Measurements from ENCODE around the gene KANSL1L. TPM values are rescaled to one million over a fixed set of nuclear protein-coding genes. Genes with fewer than 3 reads are reported as not detected.

The KANSL1L gene
- total RNA-seq, 2 donors from 2014 or later, result 36.1 to 40.3 TPM

GRCh38 chr2:210197720-210198119 lies 26.5 kb upstream of the KANSL1L start:
- Histone ChIP-seq H3K4me1 (replicated peaks) (no peaks in the 10 kb centered on the region), H3K4me3 (no peak overlapping the region), H3K27ac (no peak overlapping the region), H3K27me3 (replicated peaks; ENCODE audit: insufficient read depth) (no peaks in the 10 kb centered on the region), H3K9me3 (no peaks in the 10 kb centered on the region), H3K36me3 (no peaks in the 10 kb centered on the region)
- TF ChIP-seq CTCF (IDR thresholded peaks at IDR 0.05) (no peak), POLR2A (IDR thresholded peaks at IDR 0.05) (no peak), POLR2AphosphoS5 (IDR thresholded peaks at IDR 0.05) (no peak)
- intact Hi-C loops (cut with DNase I), result loop anchor here (5.0 kb wide), 1 partner anchor 125 kb away; no protein-coding TSS in a partner anchor
- WGBS, result 70% methylated on average over 2 of the region's 2 CpGs
- no peak for DNase-seq (ENCODE audit: low spot score)

- no peak for DNase-seq (ENCODE audit: low spot score)
- Histone ChIP-seq H3K27me3 (replicated peaks; ENCODE audit: insufficient read depth) (no peaks in the 10 kb centered on the region), H3K27ac (no peak overlapping the region), H3K9me3 (no peaks in the 10 kb centered on the region), H3K36me3 (no peaks in the 10 kb centered on the region), H3K4me3 (no peak overlapping the region), H3K4me1 (replicated peaks) (no peaks in the 10 kb centered on the region)
- no peak for TF ChIP-seq POLR2A (IDR thresholded peaks at IDR 0.05)
- no peak for TF ChIP-seq POLR2AphosphoS5 (IDR thresholded peaks at IDR 0.05)
- TF ChIP-seq CTCF (IDR thresholded peaks at IDR 0.05), result peak in 3 of 4 experiments; percentile 54 to 81 (median 80)
- 46% methylated on average over 8 of the region's 8 CpGs for WGBS
- intact Hi-C loops (cut with DNase I), result loop anchor here (2.0 to 5.0 kb wide), 2 partner anchors 123 to 218 kb away; no protein-coding TSS in a partner anchor
These were observed 24.1 kb upstream of the KANSL1L start for GRCh38 chr2:210195101-210195852.

- no peak for DNase-seq (ENCODE audit: low spot score)
- Histone ChIP-seq H3K27ac (no peak overlapping the region), H3K36me3 (no peaks in the 10 kb centered on the region), H3K9me3 (no peaks in the 10 kb centered on the region), H3K27me3 (replicated peaks; ENCODE audit: insufficient read depth) (no peaks in the 10 kb centered on the region), H3K4me3 (no peak overlapping the region), H3K4me1 (replicated peaks) (peaks cover 4% of the 10 kb centered on the region)
- intact Hi-C loops (cut with DNase I), result no loop called here
- WGBS, result 80% methylated on average over 4 of the region's 4 CpGs
- TF ChIP-seq POLR2A (IDR thresholded peaks at IDR 0.05) (no peak), POLR2AphosphoS5 (IDR thresholded peaks at IDR 0.05) (no peak), CTCF (IDR thresholded peaks at IDR 0.05) (no peak)
These were observed 19.1 kb upstream of the KANSL1L start for GRCh38 chr2:210190345-210190744.

GRCh38 chr2:210189452-210190138 lies 18.4 kb upstream of the KANSL1L start:
- no peaks in the 10 kb centered on the region for H3K36me3 ChIP-seq
- 39% methylated on average over 1 of the region's 1 CpG for WGBS
- H3K27ac ChIP-seq, result no peak overlapping the region
- H3K4me1 ChIP-seq (replicated peaks), result peaks cover 4% of the 10 kb centered on the region
- TF ChIP-seq POLR2AphosphoS5 (IDR thresholded peaks at IDR 0.05) (no peak), POLR2A (IDR thresholded peaks at IDR 0.05) (no peak)
- no peak overlapping the region for H3K4me3 ChIP-seq
- H3K27me3 ChIP-seq (replicated peaks; ENCODE audit: insufficient read depth), result no peaks in the 10 kb centered on the region
- H3K9me3 ChIP-seq, result no peaks in the 10 kb centered on the region
- intact Hi-C loops (cut with DNase I), result no loop called here
- DNase-seq (ENCODE audit: low spot score), result no peak

- no peak overlapping the region for H3K4me3 ChIP-seq
- H3K36me3 ChIP-seq, result no peaks in the 10 kb centered on the region
- H3K27me3 ChIP-seq (replicated peaks; ENCODE audit: insufficient read depth), result no peaks in the 10 kb centered on the region
- H3K9me3 ChIP-seq, result no peaks in the 10 kb centered on the region
- 36% methylated on average over 2 of the region's 2 CpGs for WGBS
- DNase-seq (ENCODE audit: low spot score), result no peak
- no peak overlapping the region for H3K27ac ChIP-seq
- H3K4me1 ChIP-seq (replicated peaks), result peaks cover 4% of the 10 kb centered on the region
- TF ChIP-seq POLR2A (IDR thresholded peaks at IDR 0.05) (no peak), POLR2AphosphoS5 (IDR thresholded peaks at IDR 0.05) (peak; percentile 17)
- intact Hi-C loops (cut with DNase I), result no loop called here
These were observed 17.5 kb upstream of the KANSL1L start for GRCh38 chr2:210188755-210189154.
